ENCODE results near the gene COPS6. TPM values are rescaled to one million over a fixed set of nuclear protein-coding genes. Genes with fewer than 3 reads are reported as not detected.

The COPS6 gene
- total RNA-seq: 48.9 TPM

DNA sequence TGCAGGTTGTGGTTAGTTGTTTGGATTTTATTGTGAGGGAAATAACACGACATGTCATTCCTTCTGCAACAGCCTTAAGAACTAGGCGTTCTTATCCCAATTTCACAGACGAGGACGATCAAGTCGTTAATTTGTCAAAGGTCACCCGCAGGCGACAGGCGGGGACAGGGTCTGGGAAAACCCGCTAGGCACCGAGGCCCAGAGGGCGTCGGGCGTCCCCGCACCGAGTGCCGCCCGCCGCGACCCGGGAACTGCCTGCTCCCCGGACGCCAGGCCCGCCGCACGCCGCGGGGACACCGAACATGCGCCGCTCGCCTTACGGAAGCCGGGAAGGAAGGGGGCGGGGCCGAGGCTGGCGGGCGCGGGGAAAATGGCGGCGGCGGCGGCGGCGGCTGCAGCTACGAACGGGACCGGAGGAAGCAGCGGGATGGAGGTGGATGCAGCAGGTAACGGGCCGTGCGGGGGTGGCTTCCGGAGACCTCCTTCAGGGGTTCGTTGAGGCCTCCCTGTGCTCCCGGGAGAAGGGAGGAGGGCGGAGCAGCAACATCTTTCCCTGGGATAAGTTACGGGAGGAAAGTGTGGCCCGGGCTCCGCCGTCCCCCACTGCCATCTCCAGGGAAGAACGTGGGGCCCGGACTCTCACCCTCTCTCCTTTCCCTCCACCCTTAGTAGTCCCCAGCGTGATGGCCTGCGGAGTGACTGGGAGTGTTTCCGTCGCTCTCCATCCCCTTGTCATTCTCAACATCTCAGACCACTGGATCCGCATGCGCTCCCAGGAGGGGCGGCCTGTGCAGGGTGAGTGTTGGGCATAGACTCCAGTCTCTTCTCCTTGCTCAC, at the start of gene COPS6:
Gene COPS6, plus strand, starts transcription at position 349 of the 837 bp plus-strand sequence. Its CDS starts 22 bp downstream, at position 371.

DNA sequence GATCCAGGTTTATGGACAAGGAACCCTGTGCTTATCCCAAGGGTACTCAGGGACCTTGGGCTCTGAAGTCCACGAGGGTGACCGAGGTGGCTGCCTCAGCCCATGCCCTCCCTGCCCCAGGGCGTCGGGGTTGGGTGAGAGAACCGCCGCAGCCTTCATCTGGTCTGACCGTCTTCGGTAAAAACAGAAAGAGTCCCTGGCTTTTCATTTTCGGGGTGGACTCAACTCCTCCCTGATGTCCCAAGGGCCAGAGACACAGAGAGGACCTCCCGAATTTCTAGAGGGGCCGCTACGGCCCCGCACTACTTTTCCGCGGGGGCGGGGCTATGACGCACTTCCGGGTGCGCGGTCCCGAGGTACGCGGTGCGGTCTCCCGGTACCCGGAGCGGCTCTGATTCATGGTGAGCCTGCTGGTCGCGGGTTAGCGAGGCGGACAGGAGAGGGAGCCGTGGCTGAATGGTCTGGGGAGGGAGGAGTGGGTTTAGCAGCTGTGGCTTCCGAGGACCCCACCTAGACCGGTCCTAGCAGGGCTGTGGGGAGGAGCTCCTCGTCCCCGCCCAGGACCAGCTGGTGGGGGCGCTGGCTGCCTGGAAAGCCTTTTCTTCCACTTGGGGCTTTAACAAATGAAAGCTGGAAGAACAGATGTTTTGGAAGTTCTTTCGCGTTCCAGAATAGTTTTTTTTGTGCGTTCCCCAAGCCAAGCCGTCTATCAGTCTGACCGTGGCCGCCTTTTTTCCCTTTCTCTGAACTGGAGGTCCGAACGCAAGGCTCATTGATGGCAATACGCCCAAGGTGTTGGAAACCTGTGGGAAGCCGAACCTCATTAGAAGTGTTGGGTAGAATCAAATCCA, 39.1 kb upstream of the COPS6 start, which contains the start of gene ZSCAN21:
Gene ZSCAN21, plus strand, starts transcription at position 334 of the 851 bp plus-strand sequence. CDS start 7,233 bp downstream, outside the sequence.

DNA sequence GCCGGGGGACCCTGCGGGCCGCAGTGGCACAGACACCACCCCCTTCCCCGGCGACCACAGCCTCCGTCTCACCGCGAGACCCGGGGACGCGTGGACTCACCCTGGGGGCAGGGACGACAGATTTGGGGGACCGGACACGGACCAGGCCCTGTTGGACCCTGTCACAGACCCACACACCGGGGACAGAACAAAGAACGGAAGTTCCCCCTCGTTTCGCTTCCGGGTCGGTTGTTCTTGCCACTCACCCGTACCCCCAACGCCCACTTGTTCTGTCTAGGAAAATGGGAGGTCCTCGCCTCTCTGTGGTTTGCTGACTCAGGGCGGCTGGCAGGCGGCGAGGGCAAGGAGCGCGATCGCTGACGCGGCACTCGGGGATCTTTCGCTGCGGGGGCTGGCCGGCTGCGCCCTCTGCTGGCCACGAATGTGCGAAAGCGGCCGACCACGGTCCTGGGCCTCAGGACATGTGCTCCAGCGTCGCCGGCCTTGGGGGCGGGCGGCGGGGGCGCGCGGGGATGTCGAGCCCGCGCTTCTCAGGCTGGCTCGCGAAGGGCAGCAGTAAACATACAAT, 7.2 kb upstream of the COPS6 start, which contains the start of gene ZNF3:
Gene ZNF3, minus strand, starts transcription at position 189 of the 568 bp plus-strand sequence. CDS start 4,366 bp downstream, outside the sequence.

DNA sequence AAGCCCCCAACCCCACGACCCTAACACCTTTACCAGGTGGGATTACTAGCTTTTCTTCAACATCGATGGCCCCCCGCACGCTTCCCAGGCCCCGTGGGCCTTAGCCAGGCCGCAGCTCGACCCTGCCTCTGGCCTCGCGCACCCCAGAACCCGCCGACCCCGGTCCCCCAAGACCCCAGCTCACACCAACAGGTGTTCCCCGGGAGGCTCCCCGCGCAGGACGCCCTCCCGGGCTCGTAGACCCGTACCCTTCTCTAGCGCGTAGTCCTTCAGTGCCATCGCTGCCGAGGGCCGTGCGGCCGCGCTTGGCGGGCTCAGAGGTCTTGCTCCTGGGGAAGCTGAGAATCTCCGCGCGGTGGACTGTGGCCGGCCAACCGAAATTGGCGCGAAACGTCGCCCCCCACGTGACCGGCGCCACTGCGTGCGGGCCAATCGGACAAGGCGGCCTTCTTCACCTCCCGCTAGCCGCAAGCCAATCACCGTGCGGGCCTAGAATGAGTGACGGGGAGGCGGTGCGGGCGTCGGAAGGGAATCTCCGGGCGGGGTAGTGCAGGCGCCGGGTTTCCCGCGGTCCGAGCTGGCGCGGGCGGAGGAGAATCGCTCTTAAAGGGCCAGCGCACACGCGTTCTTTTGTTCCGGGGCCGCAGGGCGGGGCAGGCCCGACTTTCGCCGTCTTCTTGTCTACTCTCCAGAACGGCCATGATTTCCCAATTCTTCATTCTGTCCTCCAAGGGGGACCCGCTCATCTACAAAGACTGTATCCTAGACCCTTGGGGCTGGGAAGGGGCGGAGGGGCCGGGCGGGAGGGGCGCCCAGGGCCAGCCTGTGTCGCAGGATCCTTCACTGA, 12.5 kb downstream of the COPS6 start, which contains the start of the genes AP4M1 and MCM7:
Gene AP4M1, plus strand, starts transcription at position 628 of the 847 bp plus-strand sequence. Its CDS starts 72 bp downstream, at position 700.
Gene MCM7, minus strand, starts transcription at position 382 of the 847 bp plus-strand sequence. Its CDS starts 103 bp downstream, at position 279.

DNA sequence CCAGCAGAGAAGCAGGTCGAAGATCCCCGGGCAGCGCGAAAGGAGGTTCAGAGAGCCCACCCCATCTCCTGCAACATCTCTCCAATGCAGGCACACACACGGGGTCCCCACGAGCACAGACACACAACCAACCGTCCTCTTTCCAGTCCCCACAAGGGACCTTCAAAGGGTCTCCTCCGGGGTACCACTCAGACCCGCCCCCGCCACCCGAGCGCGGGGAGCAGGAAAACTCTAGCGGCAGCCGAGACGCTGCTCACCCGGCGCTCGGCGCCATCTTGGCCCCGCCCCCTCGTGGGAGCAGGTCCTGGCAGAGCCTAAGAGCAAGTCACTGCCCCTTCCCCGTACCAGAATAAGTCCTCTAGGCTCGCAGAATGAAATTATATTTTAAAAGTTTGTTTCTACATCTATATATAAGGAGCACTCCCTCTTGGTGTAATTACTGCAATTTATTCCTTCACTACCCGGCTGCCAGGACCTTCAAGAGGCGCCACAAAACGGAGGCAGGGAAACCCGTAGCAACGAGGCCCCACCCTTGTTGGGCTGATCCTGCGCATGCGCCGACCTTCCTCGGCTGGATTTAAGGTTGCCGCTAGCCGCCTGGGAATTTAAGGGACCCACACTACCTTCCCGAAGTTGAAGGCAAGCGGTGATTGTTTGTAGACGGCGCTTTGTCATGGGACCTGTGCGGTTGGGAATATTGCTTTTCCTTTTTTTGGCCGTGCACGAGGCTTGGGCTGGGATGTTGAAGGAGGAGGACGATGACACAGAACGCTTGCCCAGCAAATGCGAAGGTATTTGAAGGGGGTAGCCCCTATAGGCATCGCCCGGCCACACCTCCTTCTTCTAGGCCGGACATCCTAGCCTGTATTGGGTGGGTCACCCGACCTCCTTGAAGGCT, 30.6 kb downstream of the COPS6 start, which contains the start of the genes CNPY4 and TAF6:
Gene CNPY4, plus strand, starts transcription at position 563 of the 898 bp plus-strand sequence. Its CDS starts 111 bp downstream, at position 674.
Gene TAF6, minus strand, starts transcription at position 287 of the 898 bp plus-strand sequence. CDS start 5,149 bp downstream, outside the sequence.

DNA sequence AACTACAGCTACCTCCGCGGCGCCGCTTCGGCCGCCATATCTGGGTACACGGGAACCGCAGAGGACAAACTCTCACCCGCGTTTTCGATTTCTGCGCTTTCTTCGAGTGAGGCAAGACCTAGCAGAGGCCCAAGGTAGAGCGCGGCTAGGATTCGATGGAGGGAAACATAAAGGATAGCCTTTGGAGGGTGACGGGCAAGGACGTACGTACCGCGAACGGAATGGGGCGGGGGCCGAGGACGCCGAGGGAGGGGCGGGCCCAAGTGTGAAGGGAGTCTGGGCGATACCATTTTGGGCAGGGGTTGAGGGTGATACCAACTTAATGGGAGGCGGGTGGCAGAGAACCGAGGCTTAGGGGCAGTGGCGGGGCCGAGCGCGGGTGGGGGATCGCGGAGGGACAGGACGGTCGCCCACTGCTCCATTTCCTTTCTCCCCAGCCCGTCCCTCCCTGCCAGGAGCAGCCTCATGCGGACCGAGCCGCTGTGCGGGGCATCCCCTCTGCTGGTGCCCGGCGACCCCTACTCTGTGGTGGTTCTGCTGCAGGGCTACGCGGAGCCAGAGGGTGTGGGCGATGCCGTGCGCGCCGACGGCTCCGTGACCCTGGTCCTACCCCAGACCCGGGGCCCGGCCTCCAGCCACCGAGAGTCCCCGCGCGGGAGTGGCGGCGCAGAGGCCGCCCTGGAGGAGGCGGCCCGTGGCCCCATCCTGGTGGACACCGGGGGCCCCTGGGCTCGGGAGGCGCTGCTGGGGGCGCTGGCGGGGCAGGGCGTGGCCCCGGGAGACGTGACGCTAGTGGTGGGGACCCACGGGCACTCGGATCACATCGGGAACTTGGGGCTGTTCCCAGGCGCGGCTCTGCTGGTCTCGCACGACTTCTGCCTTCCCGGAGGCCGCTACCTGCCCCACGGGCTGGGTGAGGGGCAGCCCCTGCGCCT, 38.4 kb downstream of the COPS6 start, which contains the start of gene MBLAC1:
Gene MBLAC1, plus strand, starts transcription at position 37 of the 935 bp plus-strand sequence. Its CDS starts 429 bp downstream, at position 466.

Small RNAs within 50 kb of the gene (small RNA-seq; reads per million reads assigned to genes)
- 92.3 reads per million, percentile 97 among the genes with 10 or more reads in this experiment for gene MIR106B
- 1,186 reads per million, percentile 99 among the genes with 10 or more reads in this experiment for gene MIR25
- gene MIR93: 578 reads per million, percentile 98 among the genes with 10 or more reads in this experiment

Other genes starting within 250 kb of the COPS6 start
- gene OR2AE1, start 211.9 kb upstream of the COPS6 start, total RNA-seq: not detected
- gene TRIM4, start 169.4 kb upstream of the COPS6 start, total RNA-seq: 12.5 TPM
- gene GJC3, start 159.3 kb upstream of the COPS6 start, total RNA-seq: not detected
- not detected for gene AZGP1, start 112.9 kb upstream of the COPS6 start, total RNA-seq
- gene ZKSCAN1, start 73.4 kb upstream of the COPS6 start, total RNA-seq: 78.9 TPM
- 13.4 TPM for gene ZSCAN21, start 39.2 kb upstream of the COPS6 start, total RNA-seq
- 39.4 TPM for gene ZNF3, start 7.2 kb upstream of the COPS6 start, total RNA-seq
- 38.5 TPM for gene MCM7, start 12.4 kb downstream of the COPS6 start, total RNA-seq
- 20.5 TPM for gene AP4M1, start 12.7 kb downstream of the COPS6 start, total RNA-seq
- gene TAF6, start 30.4 kb downstream of the COPS6 start, total RNA-seq: 31.4 TPM
- gene CNPY4, start 30.7 kb downstream of the COPS6 start, total RNA-seq: 22.8 TPM
- 5.3 TPM for gene MBLAC1, start 38.0 kb downstream of the COPS6 start, total RNA-seq
- gene LAMTOR4, start 59.9 kb downstream of the COPS6 start, total RNA-seq: 48.9 TPM
- gene TRAPPC14, start 69.8 kb downstream of the COPS6 start, total RNA-seq: 16.8 TPM
- gene GAL3ST4, start 79.6 kb downstream of the COPS6 start, total RNA-seq: 3.9 TPM
- 49.6 TPM for gene GPC2, start 88.4 kb downstream of the COPS6 start, total RNA-seq
- gene STAG3, start 88.9 kb downstream of the COPS6 start, total RNA-seq: 0.69 TPM
- gene PVRIG, start 131.0 kb downstream of the COPS6 start, total RNA-seq: not detected
- gene SPDYE3, start 218.7 kb downstream of the COPS6 start, total RNA-seq: not detected